GM10248 (cell line): ENCODE results near the gene ABCB11.
"Not testable (repeated sequence)": the region's sequence is repeated elsewhere in the genome, so short reads cannot be mapped to it uniquely, and the experiment has no call there.

Experiments used
- CTCF ChIA-PET: fragments of 300-600 bp; sonication (Branson Sonifier 250); formaldehyde crosslinking; extraction: SDS; loops from one replicate; lab custom pipeline; 2021; ENCODE audit warnings: antibody characterized with exemption; lab: Yijun Ruan, JAX
- POLR2A ChIA-PET: fragments of 350-650 bp; sonication (Branson Sonifier 250); formaldehyde crosslinking; extraction: SDS; loops from one replicate; lab custom pipeline; 2020; ENCODE audit warnings: antibody characterized with exemption; lab: Yijun Ruan, JAX
- DNase-seq: peaks from one replicate; pipeline ENCODE4 v3.0.0; 2012; ENCODE audit errors: extremely low spot score
- CTCF ChIP-seq: IDR thresholded peaks from 2 replicates; pipeline ENCODE4 v1.5.1; 2012; ENCODE audit warnings: mild to moderate bottlenecking, low read depth; ENCODE audit errors: extremely low read depth, missing control alignments, control extremely low read depth

ABCB11 gene

GRCh38 chr2:169065422-169065821 lies 34.3 kb upstream of the ABCB11 start:
- ChIA-PET CTCF (interaction anchor here (0.8 to 1.6 kb wide), 3 partner anchors 8 to 30 kb away, joined by 3 to 5 read pairs (median 3); no protein-coding TSS in a partner anchor), POLR2A (no interaction called here)
- no peak for TF ChIP-seq CTCF
- DNase-seq, result no peak

GRCh38 chr2:169064199-169064598 lies 33.1 kb upstream of the ABCB11 start:
- DNase-seq, POLR2A ChIA-PET, CTCF ChIA-PET: not testable (repeated sequence)

- CTCF ChIA-PET, DNase-seq, POLR2A ChIA-PET: not testable (repeated sequence)
These were observed 23.5 kb upstream of the ABCB11 start for GRCh38 chr2:169054575-169054974.

GRCh38 chr2:169050476-169051240 lies 19.5 kb upstream of the ABCB11 start:
- CTCF ChIA-PET, result no interaction called here
- POLR2A ChIA-PET, result no interaction called here
- TF ChIP-seq CTCF, result no peak
- DNase-seq, result no peak

- ChIA-PET CTCF (interaction anchor here (1.5 kb wide), 1 partner anchor 17 kb away, joined by 4 read pairs; no protein-coding TSS in a partner anchor), POLR2A (no interaction called here)
- TF ChIP-seq CTCF, result no peak
- no peak for DNase-seq
These were observed 18.0 kb upstream of the ABCB11 start for GRCh38 chr2:169049142-169049541.

- ChIA-PET POLR2A (no interaction called here), CTCF (interaction anchor here (0.9 to 1.5 kb wide), 3 partner anchors 14 to 1276 kb away, joined by 3 to 4 read pairs (median 3); no protein-coding TSS in a partner anchor)
- TF ChIP-seq CTCF, result no peak
- no peak for DNase-seq
These were observed 16.4 kb upstream of the ABCB11 start for GRCh38 chr2:169047256-169048250.

GRCh38 chr2:169046440-169047151 lies 15.5 kb upstream of the ABCB11 start:
- ChIA-PET POLR2A (no interaction called here), CTCF (interaction anchor here (0.9 to 1.0 kb wide), 2 partner anchors 13 to 1277 kb away, joined by 3 read pairs; no protein-coding TSS in a partner anchor)
- DNase-seq, result no peak
- no peak for TF ChIP-seq CTCF
